KMS-11 (cell line): ENCODE data around the gene LBR.

Experiments used
- H2AFZ ChIP-seq: fragments of 200-600 bp; sonication (generic); 2 replicates; pipeline ENCODE4 v1.6.1; 2016; ENCODE audit warnings: antibody characterized with exemption, mixed run types, low read depth
- H3K27ac ChIP-seq: fragments of 200-600 bp; sonication (generic); 2 replicates; pipeline ENCODE4 v1.6.1; 2016; ENCODE audit warnings: mild to moderate bottlenecking, mixed run types
- H3K27me3 ChIP-seq: fragments of 200-600 bp; sonication (generic); 2 replicates; pipeline ENCODE4 v1.6.1; 2017; ENCODE audit warnings: mild to moderate bottlenecking, low read depth, mixed run types, moderate library complexity; ENCODE audit not compliant: insufficient read depth
- H3K36me3 ChIP-seq: fragments of 200-600 bp; sonication (generic); 2 replicates; pipeline ENCODE4 v1.6.1; 2017; ENCODE audit warnings: mild to moderate bottlenecking, mixed run types; ENCODE audit not compliant: insufficient read depth
- H3K4me1 ChIP-seq: fragments of 200-600 bp; sonication (generic); 2 replicates; pipeline ENCODE4 v1.6.1; 2016; ENCODE audit warnings: mild to moderate bottlenecking, low read depth, mixed run types; ENCODE audit not compliant: poor library complexity, severe bottlenecking
- H3K4me2 ChIP-seq: fragments of 200-600 bp; sonication (generic); 2 replicates; pipeline ENCODE4 v1.7.0; 2016; ENCODE audit warnings: mild to moderate bottlenecking, mixed run types
- H3K4me3 ChIP-seq: fragments of 200-600 bp; sonication (generic); IDR thresholded peaks from 2 replicates; pipeline ENCODE4 v1.6.1; 2017; ENCODE audit warnings: low read depth, low read length, mixed read lengths; ENCODE audit not compliant: insufficient read depth
- H3K79me2 ChIP-seq: fragments of 200-600 bp; sonication (generic); 2 replicates; pipeline ENCODE4 v1.6.1; 2016; ENCODE audit warnings: low read depth, mixed run types; ENCODE audit not compliant: insufficient read depth
- H3K9ac ChIP-seq: fragments of 200-600 bp; sonication (generic); 2 replicates; pipeline ENCODE4 v1.6.1; 2016; ENCODE audit warnings: mild to moderate bottlenecking, mixed run types
- H4K20me1 ChIP-seq: fragments of 200-600 bp; sonication (generic); 2 replicates; pipeline ENCODE4 v1.6.1; 2016; ENCODE audit warnings: mild to moderate bottlenecking, mixed run types; ENCODE audit not compliant: insufficient read depth
- TF ChIP-seq, protein P1 (sequence below): fragments of 200-600 bp; sonication (generic); conservative IDR thresholded peaks from 2 replicates; pipeline ENCODE4 v1.6.1; 2017; ENCODE audit warnings: low read depth, mild to moderate bottlenecking, antibody characterized with exemption, low read length, moderate library complexity, mixed read lengths

The LBR gene

DNA sequence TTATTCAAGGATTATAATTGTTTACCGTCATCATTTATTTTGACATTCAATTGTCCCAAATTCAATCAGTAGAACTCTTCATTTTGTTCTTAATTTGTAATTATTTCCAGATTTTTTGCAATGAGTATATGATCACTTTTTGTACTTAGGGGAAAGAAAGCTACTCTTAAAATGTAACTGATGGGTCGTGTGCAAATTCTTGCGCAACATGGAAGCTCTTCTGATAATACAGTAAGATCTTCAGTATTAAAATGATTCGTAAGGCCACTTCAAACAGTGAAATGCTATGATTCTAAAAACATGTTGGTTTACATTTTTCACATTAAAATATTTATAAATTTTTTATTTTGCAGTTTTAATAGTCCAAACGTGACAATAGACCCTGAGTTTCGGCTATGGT is 63.4 kb downstream of the LBR start:
- no peak overlapping the region for H2AFZ ChIP-seq
- H3K4me1 ChIP-seq: peaks cover 4% of the 10 kb centered on the region
- H3K79me2 ChIP-seq: no peaks in the 10 kb centered on the region
- H4K20me1 ChIP-seq: no peaks in the 10 kb centered on the region
- TF ChIP-seq, protein P1, sequence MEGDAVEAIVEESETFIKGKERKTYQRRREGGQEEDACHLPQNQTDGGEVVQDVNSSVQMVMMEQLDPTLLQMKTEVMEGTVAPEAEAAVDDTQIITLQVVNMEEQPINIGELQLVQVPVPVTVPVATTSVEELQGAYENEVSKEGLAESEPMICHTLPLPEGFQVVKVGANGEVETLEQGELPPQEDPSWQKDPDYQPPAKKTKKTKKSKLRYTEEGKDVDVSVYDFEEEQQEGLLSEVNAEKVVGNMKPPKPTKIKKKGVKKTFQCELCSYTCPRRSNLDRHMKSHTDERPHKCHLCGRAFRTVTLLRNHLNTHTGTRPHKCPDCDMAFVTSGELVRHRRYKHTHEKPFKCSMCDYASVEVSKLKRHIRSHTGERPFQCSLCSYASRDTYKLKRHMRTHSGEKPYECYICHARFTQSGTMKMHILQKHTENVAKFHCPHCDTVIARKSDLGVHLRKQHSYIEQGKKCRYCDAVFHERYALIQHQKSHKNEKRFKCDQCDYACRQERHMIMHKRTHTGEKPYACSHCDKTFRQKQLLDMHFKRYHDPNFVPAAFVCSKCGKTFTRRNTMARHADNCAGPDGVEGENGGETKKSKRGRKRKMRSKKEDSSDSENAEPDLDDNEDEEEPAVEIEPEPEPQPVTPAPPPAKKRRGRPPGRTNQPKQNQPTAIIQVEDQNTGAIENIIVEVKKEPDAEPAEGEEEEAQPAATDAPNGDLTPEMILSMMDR: no peak
- H3K4me3 ChIP-seq: no peak overlapping the region
- no peaks in the 10 kb centered on the region for H3K27me3 ChIP-seq
- no peak overlapping the region for H3K4me2 ChIP-seq
- no peaks in the 10 kb centered on the region for H3K36me3 ChIP-seq
- H3K9ac ChIP-seq: no peak overlapping the region
- H3K27ac ChIP-seq: no peak overlapping the region

DNA sequence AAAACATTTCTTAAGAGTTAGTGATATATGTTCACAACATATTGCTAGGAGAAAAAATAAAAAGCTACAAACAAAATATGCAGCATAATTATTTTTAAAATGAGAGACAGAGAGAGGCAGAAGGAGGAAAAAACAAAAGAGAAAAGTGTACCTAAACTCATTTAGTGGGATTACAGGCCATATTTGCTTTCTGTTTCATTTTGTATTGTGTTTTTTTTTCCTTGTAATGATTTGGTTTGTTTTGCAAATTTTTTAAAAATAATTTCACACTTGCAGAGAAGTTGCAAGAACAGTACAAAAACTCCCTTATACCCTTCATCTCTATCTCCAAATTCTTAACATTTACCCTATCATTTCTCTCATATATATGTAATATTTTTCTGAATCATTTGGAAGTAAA is 65.0 kb downstream of the LBR start:
- Histone ChIP-seq H3K9ac (no peak overlapping the region), H3K36me3 (no peaks in the 10 kb centered on the region)

DNA sequence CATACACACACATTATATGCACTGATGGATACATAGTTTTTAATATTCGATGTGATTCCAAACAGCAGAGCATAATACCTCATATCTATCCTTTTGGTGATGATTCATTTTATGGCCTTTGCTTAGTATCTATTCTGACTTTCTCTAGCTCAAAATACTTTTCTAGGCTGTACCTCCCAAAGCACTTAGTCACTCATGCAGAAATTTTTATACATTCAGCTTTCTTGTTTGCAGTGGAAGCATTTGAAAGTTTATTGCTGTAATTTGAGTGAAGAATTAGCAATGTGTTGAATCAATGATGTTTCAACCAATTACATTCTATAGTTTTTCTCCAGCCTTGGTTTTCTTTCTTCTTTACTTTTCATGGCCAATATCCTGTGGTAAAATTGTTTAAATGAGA is 66.7 kb downstream of the LBR start:
- H3K36me3 ChIP-seq: no peaks in the 10 kb centered on the region
- no peak overlapping the region for H3K27ac ChIP-seq
- TF ChIP-seq, protein P1: no peak
- H2AFZ ChIP-seq: no peak overlapping the region
- H3K4me2 ChIP-seq: no peak overlapping the region
- H3K27me3 ChIP-seq: no peaks in the 10 kb centered on the region
- H3K9ac ChIP-seq: no peak overlapping the region
- no peaks in the 10 kb centered on the region for H3K79me2 ChIP-seq
- no peak overlapping the region for H3K4me3 ChIP-seq
- no peaks in the 10 kb centered on the region for H4K20me1 ChIP-seq
- peaks cover 4% of the 10 kb centered on the region for H3K4me1 ChIP-seq

More for the DNA sequence above, 65.0 kb downstream of the LBR start:
- Histone ChIP-seq H4K20me1 (no peaks in the 10 kb centered on the region), H3K27me3 (no peaks in the 10 kb centered on the region), H3K27ac (no peak overlapping the region), H3K4me3 (peak overlapping the region; percentile 45), H3K79me2 (no peaks in the 10 kb centered on the region), H3K4me1 (peaks cover 4% of the 10 kb centered on the region), H2AFZ (peak overlapping the region; percentile 15; the same call in 1 of the 2 replicates), H3K4me2 (peak overlapping the region; percentile 14; the same call in 1 of the 2 replicates)
- TF ChIP-seq, protein P1: no peak

DNA sequence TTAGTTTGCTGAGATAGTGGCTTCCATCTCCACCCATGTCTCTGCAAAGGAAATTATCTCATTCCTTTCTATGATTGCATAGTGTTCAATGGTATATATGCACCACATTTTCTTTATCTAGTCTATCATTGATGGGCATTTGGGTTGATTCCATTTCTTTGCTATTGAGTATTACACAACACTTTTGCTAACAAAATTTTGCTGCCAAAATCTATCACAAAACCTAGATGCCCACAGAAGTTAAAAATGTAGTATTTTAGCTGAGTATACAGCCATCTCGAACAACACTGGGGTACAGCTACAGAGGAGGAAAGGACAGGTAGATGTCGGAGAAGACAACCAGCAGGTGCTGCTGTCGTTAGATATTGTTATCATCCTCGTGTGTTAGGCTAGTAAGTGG is 67.7 kb downstream of the LBR start:
- H3K4me3 ChIP-seq: no peak overlapping the region
- no peaks in the 10 kb centered on the region for H3K36me3 ChIP-seq
- no peak overlapping the region for H3K9ac ChIP-seq
- no peaks in the 10 kb centered on the region for H4K20me1 ChIP-seq
- H3K27ac ChIP-seq: no peak overlapping the region
- TF ChIP-seq, protein P1: no peak
- H3K4me1 ChIP-seq: peaks cover 4% of the 10 kb centered on the region
- H3K4me2 ChIP-seq: no peak overlapping the region
- H3K79me2 ChIP-seq: no peaks in the 10 kb centered on the region
- H3K27me3 ChIP-seq: no peaks in the 10 kb centered on the region
- no peak overlapping the region for H2AFZ ChIP-seq

DNA sequence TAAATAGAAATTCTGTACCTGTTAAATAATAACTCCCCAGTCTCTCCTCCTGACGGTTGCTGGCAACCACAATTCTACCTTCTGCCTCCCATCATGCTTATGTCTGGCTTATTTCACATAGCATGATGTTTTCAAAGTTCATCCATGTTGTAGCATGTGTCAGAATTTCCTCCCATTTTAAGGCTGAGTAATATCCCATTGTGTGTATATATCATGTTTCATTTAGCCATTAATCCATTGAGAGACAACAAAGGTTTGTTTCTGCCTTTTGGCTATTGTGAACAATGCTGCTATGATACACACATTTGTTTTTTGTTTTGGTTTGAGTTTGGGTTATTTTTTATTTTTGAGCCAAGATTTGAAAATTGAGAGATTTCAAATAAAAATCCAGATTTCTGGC is 72.0 kb downstream of the LBR start:
- Histone ChIP-seq H3K4me2 (no peak overlapping the region), H4K20me1 (no peaks in the 10 kb centered on the region), H3K4me3 (no peak overlapping the region), H3K27me3 (no peaks in the 10 kb centered on the region), H3K9ac (no peak overlapping the region), H3K27ac (no peak overlapping the region), H3K4me1 (no peaks in the 10 kb centered on the region), H2AFZ (no peak overlapping the region), H3K36me3 (no peaks in the 10 kb centered on the region), H3K79me2 (no peaks in the 10 kb centered on the region)
- TF ChIP-seq, protein P1: no peak
